HepG2 (cell line): ENCODE measurements around the gene PTK7. TPM values are rescaled to one million over a fixed set of nuclear protein-coding genes. Genes with fewer than 3 reads are reported as not detected.

Experiments
- BRD4 ChIP-seq: sonication (generic); formaldehyde crosslinking; IDR thresholded peaks from 2 replicates; pipeline ENCODE4 v1.4.0; 2020; ENCODE audit warnings: missing genetic modification reagents
- DBP ChIP-seq: sonication (generic); formaldehyde crosslinking; IDR thresholded peaks from 2 replicates; pipeline ENCODE4 v1.4.0; 2020; ENCODE audit warnings: missing genetic modification reagents; ENCODE audit errors: not compliant biosample characterization
- FOXK2 ChIP-seq: fragments of 450-650 bp; IDR thresholded peaks from 2 replicates; pipeline ENCODE4 v1.6.1; 2016
- MXD4 ChIP-seq: IDR thresholded peaks from 2 replicates; pipeline ENCODE4 v1.6.1; 2016; ENCODE audit warnings: mild to moderate bottlenecking, missing biosample characterization, missing genetic modification reagents
- NR2F1 ChIP-seq, 2 experiments: fragments of 450-650 bp in 1 of 2; formaldehyde crosslinking in 1 of 2; IDR thresholded peaks; 2 replicates each; pipeline versions ENCODE4 v1.5.0 to v1.6.1; 2016 to 2020; ENCODE audit warnings: mild to moderate bottlenecking in 1 of 2, missing compliant biosample characterization in 1 of 2, missing genetic modification reagents in 1 of 2, moderate library complexity in 1 of 2
- NR2F6 ChIP-seq, 2 experiments: IDR thresholded peaks; 2 replicates each; pipeline ENCODE4 v1.6.1; 2016; ENCODE audit warnings: antibody characterized with exemption in 1 of 2, mild to moderate bottlenecking in 1 of 2
- PCBP2 ChIP-seq: fragments of 200-400 bp; formaldehyde crosslinking; optimal IDR thresholded peaks from 2 replicates; pipeline ENCODE3; 2018; ENCODE audit warnings: low read length, low read depth; ENCODE audit not compliant: poor library complexity, severe bottlenecking
- PRDM15 ChIP-seq: sonication (generic); formaldehyde crosslinking; IDR thresholded peaks from 2 replicates; pipeline ENCODE4 v1.4.0; 2020; ENCODE audit warnings: missing genetic modification reagents
- RFX3 ChIP-seq: IDR thresholded peaks from 2 replicates; pipeline ENCODE4 v1.6.1; 2016; ENCODE audit warnings: missing biosample characterization, missing genetic modification reagents
- SRSF1 ChIP-seq: fragments of 200-400 bp; formaldehyde crosslinking; optimal IDR thresholded peaks from 2 replicates; pipeline ENCODE3; 2017; ENCODE audit warnings: mild to moderate bottlenecking, low read depth, low read length, moderate library complexity
- STAT5B ChIP-seq: sonication (generic); formaldehyde crosslinking; IDR thresholded peaks from 2 replicates; pipeline ENCODE4 v1.4.0; 2020; ENCODE audit warnings: missing genetic modification reagents
- TIGD3 ChIP-seq: sonication (generic); formaldehyde crosslinking; IDR thresholded peaks from 2 replicates; pipeline ENCODE4 v1.5.1; 2020; ENCODE audit warnings: mild to moderate bottlenecking, missing genetic modification reagents, borderline replicate concordance
- ZBTB20 ChIP-seq: sonication (generic); formaldehyde crosslinking; IDR thresholded peaks from 2 replicates; pipeline ENCODE4 v1.8.1; 2023; ENCODE audit warnings: missing genetic modification reagents, low read depth, mild to moderate bottlenecking, borderline replicate concordance
- ZMYM2 ChIP-seq: sonication (generic); formaldehyde crosslinking; IDR thresholded peaks from 2 replicates; pipeline ENCODE4 v1.8.0; 2022; ENCODE audit warnings: mild to moderate bottlenecking, missing genetic modification reagents
- ZNF513 ChIP-seq: sonication (generic); formaldehyde crosslinking; conservative IDR thresholded peaks from 2 replicates; pipeline ENCODE4 v1.5.0; 2020; ENCODE audit warnings: missing genetic modification reagents
- ZNF543 ChIP-seq: sonication (generic); formaldehyde crosslinking; IDR thresholded peaks from 2 replicates; pipeline ENCODE4 v1.4.0; 2020; ENCODE audit warnings: mild to moderate bottlenecking, missing genetic modification reagents
- ZNF549 ChIP-seq: sonication (generic); formaldehyde crosslinking; IDR thresholded peaks from 2 replicates; pipeline ENCODE4 v1.5.0; 2020; ENCODE audit warnings: missing genetic modification reagents
- polyA plus RNA-seq, 8 experiments: library from polyadenylated mRNA; depleted of rRNA in 3 of 8; stranded (reverse) in 7 of 8; unstranded in 1 of 8; fragments of >200 nt; fragmentation: Illumina TruSeq in 4 of 8; extraction: Trizol in 4 of 8; gene quantifications; 2 replicates each; pipeline versions ENCODE4 v1.2.1 to v1.2.3, GENCODE V29; 2011 to 2016; ENCODE audit warnings: low read depth in 4 of 8, missing spikeins in 1 of 8, mixed read lengths in 1 of 8; ENCODE audit not compliant: insufficient read depth in 1 of 8
- total RNA-seq, 5 experiments: library from RNA; depleted of rRNA; stranded (reverse); fragments of >200 nt; fragmentation: Illumina TruSeq; extraction: Trizol; gene quantifications; 2 replicates each; pipeline ENCODE4 v1.2.3, GENCODE V29; 2016; ENCODE audit warnings: low read depth in 1 of 5
- TF ChIP-seq, protein P1 (sequence below): sonication (generic); formaldehyde crosslinking; IDR thresholded peaks from 2 replicates; pipeline ENCODE4 v1.4.0; 2020; ENCODE audit warnings: missing genetic modification reagents, borderline replicate concordance

Gene PTK7
- total and polyA plus RNA-seq, 2 of the 13 experiments (the other 11 are each of a cell fraction or from before 2014, with no cell fraction given), result 98.5 to 99.8 TPM

- TF ChIP-seq, protein P1, sequence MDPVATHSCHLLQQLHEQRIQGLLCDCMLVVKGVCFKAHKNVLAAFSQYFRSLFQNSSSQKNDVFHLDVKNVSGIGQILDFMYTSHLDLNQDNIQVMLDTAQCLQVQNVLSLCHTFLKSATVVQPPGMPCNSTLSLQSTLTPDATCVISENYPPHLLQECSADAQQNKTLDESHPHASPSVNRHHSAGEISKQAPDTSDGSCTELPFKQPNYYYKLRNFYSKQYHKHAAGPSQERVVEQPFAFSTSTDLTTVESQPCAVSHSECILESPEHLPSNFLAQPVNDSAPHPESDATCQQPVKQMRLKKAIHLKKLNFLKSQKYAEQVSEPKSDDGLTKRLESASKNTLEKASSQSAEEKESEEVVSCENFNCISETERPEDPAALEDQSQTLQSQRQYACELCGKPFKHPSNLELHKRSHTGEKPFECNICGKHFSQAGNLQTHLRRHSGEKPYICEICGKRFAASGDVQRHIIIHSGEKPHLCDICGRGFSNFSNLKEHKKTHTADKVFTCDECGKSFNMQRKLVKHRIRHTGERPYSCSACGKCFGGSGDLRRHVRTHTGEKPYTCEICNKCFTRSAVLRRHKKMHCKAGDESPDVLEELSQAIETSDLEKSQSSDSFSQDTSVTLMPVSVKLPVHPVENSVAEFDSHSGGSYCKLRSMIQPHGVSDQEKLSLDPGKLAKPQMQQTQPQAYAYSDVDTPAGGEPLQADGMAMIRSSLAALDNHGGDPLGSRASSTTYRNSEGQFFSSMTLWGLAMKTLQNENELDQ, result no peak
- 0 out of 2 replicates have a peak, but pooled peaks have one; percentile 17 for TF ChIP-seq ZMYM2
- TF ChIP-seq NR2F1 (CRISPR knock-in tag; IDR thresholded peaks at IDR 0.05), result no peak
- 0 out of 2 replicates have a peak, but pooled peaks have one; percentile 9 for TF ChIP-seq ZNF513 (CRISPR knock-in tag)
- TF ChIP-seq ZBTB20, result no peak
- TF ChIP-seq DBP, result no peak
- no peak; the same call in 1 of the 2 replicates for TF ChIP-seq BRD4 (CRISPR knock-in tag)
- no peak for TF ChIP-seq FOXK2
- TF ChIP-seq NR2F6 (IDR thresholded peaks at IDR 0.05), result no peak
- no peak for TF ChIP-seq NR2F6 (CRISPR knock-in tag; IDR thresholded peaks at IDR 0.05)
- TF ChIP-seq RFX3 (CRISPR knock-in tag), result no peak
- TF ChIP-seq STAT5B (CRISPR knock-in tag), result no peak
- no peak for TF ChIP-seq ZNF549 (CRISPR knock-in tag)
- no peak for TF ChIP-seq PCBP2
- TF ChIP-seq MXD4 (CRISPR knock-in tag), result no peak
- TF ChIP-seq TIGD3 (CRISPR knock-in tag), result no peak
- peak; percentile 98 for TF ChIP-seq PRDM15 (CRISPR knock-in tag)
- TF ChIP-seq ZNF543 (CRISPR knock-in tag), result peak; percentile 84; the same call in 1 of the 2 replicates
- TF ChIP-seq SRSF1, result peak; percentile 49
Observed at GRCh38 chr6:43076464-43077332, 584 bp downstream of the PTK7 start (continued).
